Right lobe of liver (tissue), 4 donors: Measurements from ENCODE around the gene NEUROG3.

Experiments used
- POLR2A ChIP-seq: fragments of 450-650 bp; IDR thresholded peaks from one replicate; pipeline ENCODE4 v1.6.1; 2017; ENCODE audit warnings: antibody characterized with exemption, mild to moderate bottlenecking
- TF ChIP-seq, protein P1 (sequence below), 4 donors: fragments of 200-600 bp in 3 of 4; fragments of 450-650 bp in 1 of 4; IDR thresholded peaks; one replicate each; pipeline versions ENCODE4 v1.5.1 to v1.8.0; 2016 to 2022; ENCODE audit warnings: antibody characterized with exemption in 4 of 4, mild to moderate bottlenecking in 2 of 4
- donor health status: DM: no; HTN: no; CAD: no.
- donor health status: DM: no; HTN: no; CAD: no.
- donor health status: DM: no; HTN: yes; CAD: no.

DNA sequence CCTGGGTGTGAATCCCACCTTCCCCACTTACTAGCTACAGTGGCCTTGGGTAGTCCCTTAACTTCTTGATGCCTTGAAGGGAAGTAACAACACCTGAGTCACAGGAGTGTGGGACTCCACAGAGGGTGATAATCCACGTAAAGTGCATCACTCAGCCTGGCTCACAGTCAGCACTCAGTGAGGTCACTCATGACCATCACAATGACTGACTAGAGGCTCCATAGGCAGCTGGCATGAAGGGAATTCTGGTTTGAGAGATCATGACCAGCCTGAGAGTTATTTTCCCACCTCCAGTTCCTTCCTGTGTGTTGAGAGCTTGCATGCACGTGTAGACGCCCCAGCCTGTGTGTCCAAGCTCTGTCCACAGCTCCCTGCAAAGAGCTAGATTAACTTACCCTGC lies 34.8 kb downstream of the NEUROG3 start:
- TF ChIP-seq, protein P1, sequence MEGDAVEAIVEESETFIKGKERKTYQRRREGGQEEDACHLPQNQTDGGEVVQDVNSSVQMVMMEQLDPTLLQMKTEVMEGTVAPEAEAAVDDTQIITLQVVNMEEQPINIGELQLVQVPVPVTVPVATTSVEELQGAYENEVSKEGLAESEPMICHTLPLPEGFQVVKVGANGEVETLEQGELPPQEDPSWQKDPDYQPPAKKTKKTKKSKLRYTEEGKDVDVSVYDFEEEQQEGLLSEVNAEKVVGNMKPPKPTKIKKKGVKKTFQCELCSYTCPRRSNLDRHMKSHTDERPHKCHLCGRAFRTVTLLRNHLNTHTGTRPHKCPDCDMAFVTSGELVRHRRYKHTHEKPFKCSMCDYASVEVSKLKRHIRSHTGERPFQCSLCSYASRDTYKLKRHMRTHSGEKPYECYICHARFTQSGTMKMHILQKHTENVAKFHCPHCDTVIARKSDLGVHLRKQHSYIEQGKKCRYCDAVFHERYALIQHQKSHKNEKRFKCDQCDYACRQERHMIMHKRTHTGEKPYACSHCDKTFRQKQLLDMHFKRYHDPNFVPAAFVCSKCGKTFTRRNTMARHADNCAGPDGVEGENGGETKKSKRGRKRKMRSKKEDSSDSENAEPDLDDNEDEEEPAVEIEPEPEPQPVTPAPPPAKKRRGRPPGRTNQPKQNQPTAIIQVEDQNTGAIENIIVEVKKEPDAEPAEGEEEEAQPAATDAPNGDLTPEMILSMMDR (IDR thresholded peaks at IDR 0.05), result no peak
- TF ChIP-seq POLR2A, result no peak
